Mucosa of stomach (tissue), 1 donor: ENCODE results near the gene METAP1.
"Not testable (repeated sequence)": the region's sequence is repeated elsewhere in the genome, so short reads cannot be mapped to it uniquely, and the experiment has no call there.

Experiments
- H3K27me3 ChIP-seq: one replicate; pipeline ENCODE4 v1.7.0; 2013; ENCODE audit warnings: mild to moderate bottlenecking, low read length; ENCODE audit not compliant: control insufficient read depth, insufficient read depth
- H3K36me3 ChIP-seq: one replicate; pipeline ENCODE4 v1.7.0; 2013; ENCODE audit warnings: low read length; ENCODE audit not compliant: control insufficient read depth, insufficient read depth
- H3K4me1 ChIP-seq: one replicate; pipeline ENCODE4 v1.7.0; 2013; ENCODE audit warnings: mild to moderate bottlenecking, low read length; ENCODE audit not compliant: control insufficient read depth, insufficient read depth
- H3K4me3 ChIP-seq: one replicate; pipeline ENCODE4 v1.7.0; 2013; ENCODE audit warnings: low read length
- H3K9ac ChIP-seq: one replicate; pipeline ENCODE4 v1.7.0; 2013; ENCODE audit warnings: mild to moderate bottlenecking, low read length, moderate library complexity
- H3K9me3 ChIP-seq: one replicate; pipeline ENCODE4 v1.7.0; 2013; ENCODE audit warnings: mild to moderate bottlenecking, low read length, moderate library complexity; ENCODE audit not compliant: control insufficient read depth
- donor health status: Pancreatic carcinoma.

The METAP1 gene

DNA sequence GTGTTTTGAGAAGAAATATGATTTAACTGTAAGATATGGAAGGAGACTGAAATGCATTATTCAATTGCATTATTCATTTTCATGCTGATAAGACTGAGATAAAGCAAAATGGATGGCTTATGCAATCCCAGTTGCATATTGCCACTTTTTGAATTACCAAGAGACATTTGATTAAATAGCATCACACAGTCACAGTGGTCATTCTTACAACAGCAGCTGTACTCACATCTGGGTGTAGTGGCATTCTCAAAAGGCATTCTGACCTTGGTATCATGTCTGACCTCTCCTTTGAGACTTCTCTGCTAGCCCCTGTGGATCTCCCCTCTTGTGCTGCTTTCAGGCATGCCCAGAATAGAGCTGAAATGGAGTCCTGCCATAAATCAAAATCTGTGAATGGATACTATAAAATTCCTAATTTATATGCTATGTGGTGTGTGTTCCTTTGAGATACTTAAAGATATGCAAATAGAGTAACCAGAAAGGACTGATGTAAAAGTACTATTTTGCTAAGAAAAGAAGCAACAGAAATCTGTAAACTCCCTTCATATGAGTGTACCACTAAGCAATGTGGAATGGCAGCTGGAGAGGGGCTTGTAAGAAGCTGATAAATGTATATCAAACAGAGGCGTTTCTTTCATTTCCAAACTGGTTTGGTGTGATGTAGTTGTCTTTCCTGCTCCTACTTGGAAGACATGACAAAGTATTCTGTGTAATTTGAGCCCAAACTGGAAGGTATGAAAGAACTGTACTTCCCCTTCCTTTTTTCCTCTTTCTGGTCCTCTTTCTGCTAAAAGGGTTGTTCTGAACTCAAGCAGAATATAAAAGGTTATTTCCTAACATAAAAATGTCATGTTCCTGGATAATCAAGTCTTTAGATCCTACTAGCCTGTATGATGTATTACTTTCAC lies 25.4 kb upstream of the METAP1 start:
- H3K4me3 ChIP-seq, result no peak overlapping the region
- no peaks in the 10 kb centered on the region for H3K36me3 ChIP-seq
- no peaks in the 10 kb centered on the region for H3K4me1 ChIP-seq
- no peaks in the 10 kb centered on the region for H3K27me3 ChIP-seq
- H3K9me3 ChIP-seq, result no peaks in the 10 kb centered on the region
- no peak overlapping the region for H3K9ac ChIP-seq

DNA sequence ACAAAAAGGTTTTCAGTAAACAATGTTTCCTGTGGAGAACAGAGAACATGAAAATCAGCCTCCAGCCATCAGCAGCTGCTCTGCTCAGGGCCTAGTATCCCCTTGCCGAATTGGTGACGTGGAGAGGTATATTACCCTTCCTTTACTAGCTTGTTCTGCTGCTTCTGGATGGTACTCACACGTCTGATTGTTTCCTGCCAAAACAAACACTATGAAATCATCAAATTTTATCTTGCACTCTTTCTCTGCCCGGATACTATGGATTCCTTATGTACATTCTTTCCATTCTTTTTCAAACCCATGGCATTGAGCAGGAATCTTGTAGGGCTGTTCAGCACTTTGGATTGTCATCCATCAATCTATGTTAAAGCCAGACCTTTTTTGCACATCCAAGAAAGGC lies 18.8 kb upstream of the METAP1 start:
- Histone ChIP-seq H3K9ac (no peak overlapping the region), H3K4me3 (no peak overlapping the region), H3K9me3 (no peaks in the 10 kb centered on the region), H3K27me3 (no peaks in the 10 kb centered on the region), H3K36me3 (no peaks in the 10 kb centered on the region), H3K4me1 (no peaks in the 10 kb centered on the region)

DNA sequence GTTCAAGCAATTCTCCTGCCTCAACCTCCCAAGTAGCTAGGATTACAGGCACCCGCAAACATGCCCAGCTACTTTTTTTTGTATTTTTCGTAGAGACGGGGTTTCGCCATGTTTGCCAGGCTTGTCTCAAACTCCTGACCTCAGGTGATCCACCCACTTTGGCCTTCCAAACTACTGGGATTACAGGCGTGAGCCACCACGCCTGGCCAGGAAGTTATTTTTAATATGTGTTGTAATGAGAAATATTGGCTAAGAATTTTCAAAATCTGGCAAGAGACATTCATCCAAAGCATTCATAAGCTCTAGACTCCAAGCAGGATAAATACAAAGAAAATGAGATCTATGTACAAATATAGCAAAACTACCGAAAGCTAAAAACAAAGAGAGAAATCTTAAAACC lies 18.0 kb upstream of the METAP1 start:
- Histone ChIP-seq H3K9ac (no peak overlapping the region), H3K4me3 (no peak overlapping the region), H3K27me3 (no peaks in the 10 kb centered on the region), H3K36me3 (no peaks in the 10 kb centered on the region), H3K4me1 (no peaks in the 10 kb centered on the region), H3K9me3 (no peaks in the 10 kb centered on the region)

DNA sequence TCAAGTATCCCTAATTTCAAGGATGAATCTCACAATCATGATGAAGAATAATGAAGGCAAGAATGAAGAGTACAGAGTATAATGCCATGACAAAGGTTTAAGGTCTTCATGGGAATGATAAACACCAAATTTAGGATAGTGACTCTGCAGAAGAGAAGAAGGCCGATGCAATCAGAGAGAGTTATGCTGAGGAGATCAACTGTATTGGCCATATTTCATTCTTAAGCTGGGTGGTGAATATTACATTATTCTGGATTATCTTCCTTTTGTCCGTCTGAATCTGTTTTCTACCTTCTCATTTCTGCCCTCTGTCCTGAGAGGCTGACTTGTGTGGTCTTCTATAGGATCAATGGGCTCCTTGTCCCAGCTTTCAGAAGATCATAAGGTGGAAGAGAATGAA lies 7.8 kb upstream of the METAP1 start:
- no peak overlapping the region for H3K9ac ChIP-seq
- no peaks in the 10 kb centered on the region for H3K27me3 ChIP-seq
- no peaks in the 10 kb centered on the region for H3K36me3 ChIP-seq
- H3K9me3 ChIP-seq, result no peaks in the 10 kb centered on the region
- H3K4me1 ChIP-seq, result no peaks in the 10 kb centered on the region
- no peak overlapping the region for H3K4me3 ChIP-seq

DNA sequence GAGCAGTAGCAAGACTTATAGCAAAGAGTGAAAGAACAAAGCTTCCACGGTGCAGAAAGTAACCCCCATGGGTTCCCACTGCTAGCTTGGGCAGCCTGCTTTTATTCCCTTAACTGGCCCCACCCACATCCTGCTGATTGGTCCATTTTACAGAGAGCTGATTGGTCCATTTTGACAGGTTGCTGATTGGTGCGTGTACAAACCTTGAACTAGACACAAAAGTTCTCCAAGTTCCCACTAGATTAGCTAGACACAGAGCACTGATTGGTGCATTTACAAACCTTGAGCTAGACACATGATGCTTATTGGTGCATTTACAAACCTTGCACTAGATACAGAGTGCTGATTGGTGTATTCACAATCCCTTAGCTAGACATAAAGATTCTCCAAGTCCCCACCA lies 2.7 kb upstream of the METAP1 start:
- not testable (repeated sequence) for H3K4me1 ChIP-seq, H3K4me3 ChIP-seq, H3K9ac ChIP-seq, H3K27me3 ChIP-seq, H3K9me3 ChIP-seq, H3K36me3 ChIP-seq

DNA sequence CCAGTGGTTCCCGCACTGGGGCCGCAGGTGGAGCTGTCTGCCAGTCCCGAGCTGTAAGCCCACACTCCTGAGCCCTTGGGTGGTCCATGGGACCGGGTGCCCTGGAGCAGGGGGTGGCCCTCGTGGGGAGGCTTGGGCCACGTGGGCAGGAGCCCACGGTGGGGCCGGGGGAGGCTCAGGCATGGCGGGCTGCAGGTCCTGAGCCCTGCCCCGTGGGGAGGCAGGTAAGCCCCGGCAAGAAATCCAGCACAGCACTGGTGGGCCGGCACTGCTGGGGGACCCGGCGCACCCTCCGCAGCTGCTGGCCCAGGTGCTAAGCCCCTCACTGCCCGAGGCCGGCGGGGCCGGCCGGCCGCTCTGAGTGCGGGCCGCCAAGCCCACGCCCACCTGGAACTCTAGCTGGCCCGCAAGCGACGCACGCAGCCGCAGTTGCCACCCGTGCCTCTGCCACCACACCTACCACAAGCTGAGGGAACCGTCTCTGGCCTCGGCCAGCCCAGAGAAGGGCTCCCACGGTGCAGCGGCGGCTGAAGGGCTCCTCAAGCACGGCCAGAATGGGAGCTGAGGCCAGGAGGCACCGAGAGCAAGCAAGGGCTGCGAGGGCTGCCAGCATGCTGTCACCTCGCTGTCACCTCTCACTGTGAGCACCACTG lies 2.0 kb upstream of the METAP1 start:
- no peaks in the 10 kb centered on the region for H3K36me3 ChIP-seq

DNA sequence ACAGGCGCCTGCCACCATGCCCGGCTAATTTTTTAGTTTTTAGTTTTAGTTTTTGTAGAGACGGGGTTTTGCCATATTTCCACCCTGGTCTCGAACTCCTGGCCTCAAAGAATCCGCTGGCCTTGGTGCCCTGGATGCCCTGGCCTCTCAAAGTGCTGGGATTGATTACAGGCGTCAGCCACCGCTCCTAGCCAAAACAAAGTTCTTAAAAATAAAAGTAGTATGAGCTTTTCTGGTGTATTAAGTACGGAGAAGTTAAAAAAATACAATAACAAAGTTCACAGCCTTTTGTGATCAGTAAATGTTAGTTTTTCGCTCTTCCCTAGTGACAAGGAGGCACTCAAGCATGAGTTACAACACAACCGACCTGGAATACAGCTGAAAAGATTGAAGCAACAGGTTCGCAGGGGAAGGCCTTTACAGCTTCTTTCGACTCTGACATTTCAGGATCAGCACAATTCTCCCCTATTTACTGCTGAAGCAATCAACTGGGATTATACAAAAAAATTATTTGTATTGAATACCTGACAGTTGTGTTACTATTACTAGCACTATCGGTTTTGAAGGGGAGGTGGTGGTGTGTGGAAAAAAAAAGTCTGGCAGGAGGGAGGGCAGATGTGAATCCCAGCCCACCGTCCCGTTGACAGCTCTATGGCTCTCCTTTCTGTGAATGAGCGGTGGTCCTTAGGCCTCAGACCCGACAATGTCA lies 893 bp upstream of the METAP1 start:
- peak overlapping the region; percentile 75 for H3K9ac ChIP-seq
- no peaks in the 10 kb centered on the region for H3K9me3 ChIP-seq
- H3K4me3 ChIP-seq, result peak overlapping the region; percentile 66
- H3K27me3 ChIP-seq, result no peaks in the 10 kb centered on the region
- peaks cover 7% of the 10 kb centered on the region for H3K4me1 ChIP-seq
- H3K36me3 ChIP-seq, result no peaks in the 10 kb centered on the region

More for the DNA sequence above, 2.0 kb upstream of the METAP1 start:
- Histone ChIP-seq H3K4me1 (peaks cover 7% of the 10 kb centered on the region), H3K27me3 (no peaks in the 10 kb centered on the region), H3K9me3 (no peaks in the 10 kb centered on the region), H3K4me3 (no peak overlapping the region), H3K9ac (no peak overlapping the region)

DNA sequence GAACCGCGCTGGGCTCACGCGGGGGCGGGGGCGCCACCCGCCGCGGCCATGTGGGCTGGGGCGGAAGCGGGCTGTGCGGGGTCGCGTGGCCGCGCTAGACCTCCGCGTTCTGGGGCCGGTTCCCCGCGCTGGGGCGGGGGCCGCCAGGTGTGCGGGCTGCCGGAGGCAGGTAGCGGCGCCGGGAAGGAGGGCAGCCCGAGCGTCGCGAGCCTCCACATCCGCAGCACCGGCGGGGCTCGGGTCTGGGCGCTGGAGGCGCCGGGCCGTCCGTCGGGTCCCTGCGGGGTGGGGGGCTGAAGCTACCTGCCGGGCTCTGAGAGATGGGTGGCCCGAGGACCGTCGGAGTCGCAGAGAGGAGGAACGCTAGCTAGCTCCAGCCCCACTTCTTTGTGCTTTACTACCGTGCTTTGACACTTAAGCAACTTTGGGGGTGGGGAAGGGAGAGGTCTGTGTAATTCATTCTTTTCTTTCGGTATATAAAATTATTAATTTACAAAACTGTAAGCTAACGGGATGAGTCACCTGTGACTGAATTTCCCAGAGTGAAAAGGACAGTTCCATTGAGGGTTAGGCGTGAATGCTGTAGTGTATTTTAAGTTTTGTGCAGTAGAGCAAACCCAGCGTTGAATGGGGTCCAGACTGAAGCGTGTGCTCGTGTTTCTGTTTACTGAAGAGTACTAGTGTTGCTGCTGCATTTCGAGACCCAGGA lies 689 bp downstream of the METAP1 start:
- H3K36me3 ChIP-seq, result no peaks in the 10 kb centered on the region
- H3K4me1 ChIP-seq, result peaks cover 7% of the 10 kb centered on the region
- peak overlapping the region; percentile 14 for H3K4me3 ChIP-seq
- no peaks in the 10 kb centered on the region for H3K9me3 ChIP-seq
- H3K27me3 ChIP-seq, result no peaks in the 10 kb centered on the region
- peak overlapping the region; percentile 76 for H3K9ac ChIP-seq

DNA sequence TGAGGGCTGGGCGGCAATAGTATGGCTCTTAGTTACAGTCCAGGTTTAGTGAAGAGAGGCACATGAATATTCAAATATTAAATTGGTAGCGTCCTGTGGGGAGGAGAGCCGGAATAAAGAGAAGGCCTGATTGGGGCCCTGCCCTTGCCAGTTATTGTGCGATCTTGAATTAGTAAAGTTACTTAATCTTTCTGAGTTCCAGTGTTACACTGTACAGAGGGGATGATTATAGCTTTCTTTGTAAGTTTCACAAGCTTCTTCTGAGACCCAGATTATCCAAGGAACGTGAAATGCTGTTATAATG lies 1.2 kb downstream of the METAP1 start:
- Histone ChIP-seq H3K4me1 (peaks cover 7% of the 10 kb centered on the region), H3K9me3 (no peaks in the 10 kb centered on the region), H3K9ac (peak overlapping the region; percentile 76), H3K4me3 (peak overlapping the region; percentile 14), H3K36me3 (no peaks in the 10 kb centered on the region), H3K27me3 (no peaks in the 10 kb centered on the region)

DNA sequence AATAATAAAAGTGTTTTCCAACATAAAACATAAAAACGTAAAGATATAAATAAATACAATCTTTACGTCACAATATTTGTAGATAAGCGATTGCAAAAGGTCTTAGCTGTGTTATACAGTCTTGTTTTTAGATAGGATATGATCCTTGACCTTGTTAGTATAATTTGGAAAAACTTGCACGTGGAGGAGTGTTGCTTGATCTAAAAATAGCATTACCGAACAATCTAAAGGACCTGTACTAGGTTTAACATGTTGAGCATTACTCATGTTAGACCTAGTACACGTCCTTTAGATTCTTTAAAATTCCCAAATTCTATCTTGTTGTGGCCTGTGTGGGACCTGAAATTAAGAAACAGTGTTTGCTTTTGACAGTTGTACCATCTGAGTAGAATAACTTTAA lies 1.6 kb downstream of the METAP1 start:
- no peak overlapping the region for H3K9ac ChIP-seq

DNA sequence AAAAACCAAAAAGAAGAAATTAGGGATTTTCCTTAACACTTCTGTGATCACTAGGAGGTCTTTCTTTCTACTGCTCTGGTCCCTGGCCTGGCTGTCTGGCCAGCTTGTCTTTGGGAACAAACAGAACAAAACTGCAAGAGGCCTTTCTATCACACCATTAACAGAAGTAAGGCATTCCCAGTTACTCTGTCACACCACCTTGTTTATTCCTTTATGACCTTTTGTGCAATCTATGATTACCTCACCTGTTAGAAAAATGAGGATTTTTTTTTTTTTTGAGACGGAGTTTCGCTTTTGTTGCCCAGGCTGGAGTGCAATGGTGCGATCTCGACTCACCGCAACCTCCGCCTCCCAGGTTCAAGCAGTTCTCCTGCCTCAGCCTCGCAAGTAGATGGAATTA lies 3.0 kb downstream of the METAP1 start:
- no peaks in the 10 kb centered on the region for H3K27me3 ChIP-seq
- H3K4me3 ChIP-seq, result no peak overlapping the region
- H3K36me3 ChIP-seq, result no peaks in the 10 kb centered on the region
- H3K4me1 ChIP-seq, result peaks cover 14% of the 10 kb centered on the region
- no peaks in the 10 kb centered on the region for H3K9me3 ChIP-seq
- no peak overlapping the region for H3K9ac ChIP-seq

More for the DNA sequence above, 1.6 kb downstream of the METAP1 start:
- Histone ChIP-seq H3K9me3 (no peaks in the 10 kb centered on the region), H3K4me1 (peaks cover 7% of the 10 kb centered on the region), H3K27me3 (no peaks in the 10 kb centered on the region), H3K4me3 (no peak overlapping the region), H3K36me3 (no peaks in the 10 kb centered on the region)

DNA sequence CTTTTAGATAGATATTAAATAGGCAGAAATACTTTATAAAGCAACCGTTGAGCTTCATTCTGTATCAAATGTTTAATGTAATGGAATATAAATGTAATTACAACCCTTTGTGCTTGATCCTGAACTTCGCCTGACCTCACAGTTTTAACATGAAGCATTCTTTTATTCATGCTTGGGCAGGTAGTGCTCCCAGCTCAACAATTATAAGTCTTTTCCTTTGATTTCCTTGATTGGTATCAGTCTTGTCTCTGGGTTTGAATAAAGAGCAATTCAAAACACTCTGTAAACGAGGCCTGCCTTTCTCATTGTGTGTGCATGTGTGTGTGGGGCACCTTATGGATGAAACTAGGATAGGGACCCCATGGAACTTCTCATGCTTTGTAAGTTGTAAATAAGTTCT lies 6.8 kb downstream of the METAP1 start:
- Histone ChIP-seq H3K9me3 (no peaks in the 10 kb centered on the region), H3K4me3 (no peak overlapping the region), H3K36me3 (no peaks in the 10 kb centered on the region), H3K27me3 (no peaks in the 10 kb centered on the region), H3K9ac (no peak overlapping the region), H3K4me1 (peaks cover 7% of the 10 kb centered on the region)
